HepG2 (cell line): Measurements from ENCODE around the gene DSTN. TPM values are rescaled to one million over a fixed set of nuclear protein-coding genes. Genes with fewer than 3 reads are reported as not detected.

ENCODE experiments used
- AGO2 ChIP-seq: fragments of 200-400 bp; formaldehyde crosslinking; optimal IDR thresholded peaks from 2 replicates; pipeline ENCODE3; 2017; ENCODE audit warnings: mild to moderate bottlenecking, low read depth, low read length, moderate library complexity
- AKAP8 ChIP-seq: sonication (generic); formaldehyde crosslinking; IDR thresholded peaks from 2 replicates; pipeline ENCODE4 v1.5.1; 2020; ENCODE audit warnings: mild to moderate bottlenecking, missing genetic modification reagents
- ELF1 ChIP-seq: sonication (generic); formaldehyde crosslinking; IDR thresholded peaks from 2 replicates; pipeline ENCODE4 v1.4.0; 2020; ENCODE audit warnings: missing genetic modification reagents
- HDAC6 ChIP-seq: fragments of 200-600 bp; sonication (generic); IDR thresholded peaks from 2 replicates; pipeline ENCODE4 v1.7.0; 2017; ENCODE audit warnings: mild to moderate bottlenecking, antibody characterized with exemption, low read length, low read depth
- HOXD1 ChIP-seq: sonication (generic); formaldehyde crosslinking; IDR thresholded peaks from 2 replicates; pipeline ENCODE4 v1.5.0; 2020; ENCODE audit warnings: missing genetic modification reagents
- IRF2 ChIP-seq: IDR thresholded peaks from 2 replicates; pipeline ENCODE4 v1.6.1; 2018; ENCODE audit warnings: missing genetic modification reagents, missing compliant biosample characterization
- KLF6 ChIP-seq: IDR thresholded peaks from 2 replicates; pipeline ENCODE4 v1.8.0; 2016; ENCODE audit warnings: missing biosample characterization, missing genetic modification reagents
- LRRFIP1 ChIP-seq: sonication (generic); formaldehyde crosslinking; conservative IDR thresholded peaks from 2 replicates; pipeline ENCODE4 v1.4.0; 2020; ENCODE audit warnings: missing genetic modification reagents
- NFE2L1 ChIP-seq: sonication (generic); formaldehyde crosslinking; IDR thresholded peaks from 2 replicates; pipeline ENCODE4 v1.4.0; 2020; ENCODE audit warnings: missing genetic modification reagents, mild to moderate bottlenecking, borderline replicate concordance
- RERE ChIP-seq: IDR thresholded peaks from 2 replicates; pipeline ENCODE4 v1.6.1; 2016; ENCODE audit warnings: low read depth, missing genetic modification reagents, missing compliant biosample characterization
- SIN3A ChIP-seq: IDR thresholded peaks from 2 replicates; pipeline ENCODE4 v1.6.1; 2011; ENCODE audit warnings: low read depth, mild to moderate bottlenecking, control low read depth, low read length, borderline replicate concordance
- SRSF4 ChIP-seq: fragments of 200-400 bp; formaldehyde crosslinking; IDR thresholded peaks from one replicate; pipeline ENCODE4 v1.6.1; 2018; ENCODE audit warnings: mild to moderate bottlenecking, low read depth, low read length, moderate library complexity; ENCODE audit not compliant: poor library complexity, severe bottlenecking
- YEATS4 ChIP-seq: sonication (generic); formaldehyde crosslinking; IDR thresholded peaks from 2 replicates; pipeline ENCODE4 v1.4.0; 2020; ENCODE audit warnings: missing genetic modification reagents, borderline replicate concordance
- ZBTB33 ChIP-seq: sonication (generic); formaldehyde crosslinking; IDR thresholded peaks from 2 replicates; pipeline ENCODE4 v1.4.0; 2020; ENCODE audit warnings: missing genetic modification reagents
- ZNF264 ChIP-seq: sonication (generic); formaldehyde crosslinking; IDR thresholded peaks from 2 replicates; pipeline ENCODE4 v1.4.0; 2020; ENCODE audit warnings: missing genetic modification reagents
- polyA plus RNA-seq, 8 experiments: library from polyadenylated mRNA; depleted of rRNA in 3 of 8; stranded (reverse) in 7 of 8; unstranded in 1 of 8; fragments of >200 nt; fragmentation: Illumina TruSeq in 4 of 8; extraction: Trizol in 4 of 8; gene quantifications; 2 replicates each; pipeline versions ENCODE4 v1.2.1 to v1.2.3, GENCODE V29; 2011 to 2016; ENCODE audit warnings: low read depth in 4 of 8, missing spikeins in 1 of 8, mixed read lengths in 1 of 8; ENCODE audit not compliant: insufficient read depth in 1 of 8
- total RNA-seq, 5 experiments: library from RNA; depleted of rRNA; stranded (reverse); fragments of >200 nt; fragmentation: Illumina TruSeq; extraction: Trizol; gene quantifications; 2 replicates each; pipeline ENCODE4 v1.2.3, GENCODE V29; 2016; ENCODE audit warnings: low read depth in 1 of 5
- TF ChIP-seq, protein P1 (sequence below): sonication (generic); formaldehyde crosslinking; IDR thresholded peaks from 2 replicates; pipeline ENCODE4 v1.4.0; 2020; ENCODE audit warnings: mild to moderate bottlenecking, low read depth, missing genetic modification reagents

The DSTN gene
- total and polyA plus RNA-seq, 2 of the 13 experiments (the other 11 are each of a cell fraction or from before 2014, with no cell fraction given): 27.6 to 106 TPM

DNA sequence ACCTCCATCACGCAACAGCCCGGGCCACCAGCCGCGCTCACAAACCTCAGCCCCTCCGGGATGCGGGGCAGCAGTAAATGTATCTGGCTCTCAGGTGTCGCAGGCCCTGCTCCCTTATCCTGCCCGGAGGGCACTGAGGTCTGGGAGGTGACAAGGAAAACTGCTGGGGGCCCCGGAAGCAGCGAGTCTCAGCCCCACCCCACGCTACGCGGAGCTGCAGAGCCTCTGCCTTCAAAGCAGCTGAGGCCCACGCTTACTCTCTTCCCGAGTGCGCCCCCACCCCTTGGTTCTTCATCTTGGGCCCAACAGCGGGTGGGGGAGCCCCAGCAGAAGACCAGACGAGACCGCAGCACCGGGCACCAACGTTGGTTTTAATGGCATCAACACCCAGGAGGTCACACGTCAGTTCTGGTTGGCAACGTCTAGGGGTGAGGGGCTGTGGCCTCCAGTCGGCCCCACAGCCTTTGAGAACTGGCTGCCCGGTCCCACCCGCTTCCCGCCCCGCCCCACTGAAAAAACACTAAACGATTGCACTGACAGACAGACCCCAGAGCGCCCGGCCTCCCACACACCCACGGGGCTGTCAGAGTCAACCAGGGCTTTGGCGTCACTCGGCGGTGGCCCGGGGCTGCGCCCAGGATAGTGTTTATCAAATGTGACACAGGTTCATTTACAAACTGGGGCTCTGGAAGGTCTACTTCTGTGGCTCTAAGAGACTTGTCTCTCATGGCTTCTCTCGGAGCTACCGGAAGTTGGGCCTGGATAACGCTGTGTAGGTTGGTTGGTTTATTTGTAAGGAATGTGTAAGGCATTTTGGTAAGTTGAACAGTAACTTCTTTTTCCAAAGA is 43.7 kb downstream of the DSTN start (continued):
- no peak for TF ChIP-seq LRRFIP1 (CRISPR knock-in tag)
- TF ChIP-seq HDAC6: no peak
- no peak for TF ChIP-seq ZNF264 (CRISPR knock-in tag)
- TF ChIP-seq ELF1 (CRISPR knock-in tag): no peak
- no peak for TF ChIP-seq HOXD1 (CRISPR knock-in tag)
- TF ChIP-seq NFE2L1 (CRISPR knock-in tag): no peak
- no peak for TF ChIP-seq IRF2
- no peak for TF ChIP-seq YEATS4 (CRISPR knock-in tag)
- peak; percentile 99 for TF ChIP-seq AGO2
- TF ChIP-seq SRSF4: no peak
- TF ChIP-seq, protein P1, sequence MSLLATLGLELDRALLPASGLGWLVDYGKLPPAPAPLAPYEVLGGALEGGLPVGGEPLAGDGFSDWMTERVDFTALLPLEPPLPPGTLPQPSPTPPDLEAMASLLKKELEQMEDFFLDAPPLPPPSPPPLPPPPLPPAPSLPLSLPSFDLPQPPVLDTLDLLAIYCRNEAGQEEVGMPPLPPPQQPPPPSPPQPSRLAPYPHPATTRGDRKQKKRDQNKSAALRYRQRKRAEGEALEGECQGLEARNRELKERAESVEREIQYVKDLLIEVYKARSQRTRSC (CRISPR knock-in tag): no peak
- no peak for TF ChIP-seq RERE (CRISPR knock-in tag)
- TF ChIP-seq AKAP8 (CRISPR knock-in tag): no peak
- no peak for TF ChIP-seq SIN3A
- TF ChIP-seq ZBTB33 (CRISPR knock-in tag): peak; percentile 46; the same call in 1 of the 2 replicates
- no peak for TF ChIP-seq KLF6 (CRISPR knock-in tag)
